ENCODE measurements around the gene POM121L2. TPM values are rescaled to one million over a fixed set of nuclear protein-coding genes. Genes with fewer than 3 reads are reported as not detected.

POM121L2 gene
- total and polyA plus RNA-seq, 7 donors = 0.08 TPM; not detected in 6

DNA sequence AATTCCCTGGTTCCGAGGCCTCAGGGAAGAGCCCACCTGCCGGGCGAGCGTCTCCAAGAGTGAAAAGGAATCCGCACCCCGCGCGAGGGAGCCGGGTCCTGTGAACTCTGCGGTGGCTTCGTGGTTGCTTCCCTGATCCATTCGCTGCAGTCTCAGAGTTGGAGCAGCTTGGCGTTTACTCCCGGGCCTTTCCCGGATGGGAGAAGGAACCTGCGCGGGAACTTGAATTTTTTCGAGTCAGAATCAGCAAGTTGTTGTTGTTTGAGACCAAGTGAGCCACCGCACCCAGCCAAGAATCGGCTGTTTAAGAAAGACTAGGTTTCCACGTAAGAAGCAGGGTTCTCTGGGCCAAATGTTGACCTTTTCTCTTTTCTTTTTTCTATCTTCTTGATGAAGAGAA lies 51.7 kb downstream of the POM121L2 start:
- Histone ChIP-seq H3K36me3 (ENCODE audit: insufficient read depth in 1 of 2, low read depth in 1 of 2) (no peaks in the 10 kb centered on the region), H3K27me3 (ENCODE audit: insufficient read depth in 3 of 3, low read length in 2 of 3) (peaks cover 7 to 77% (median 8%) of the 10 kb centered on the region in 3 donors), H3K4me3 (no peak overlapping the region), H3K27ac (no peak overlapping the region), H3K4me1 (no peaks in the 10 kb centered on the region), H3K9me3 (no peaks in the 10 kb centered on the region)
- WGBS, 3 donors = 2 to 4% (median 3%) methylated on average over 21 of the region's 21 CpGs
- DNase-seq = no peak
- no peak for TF ChIP-seq CTCF (IDR thresholded peaks at IDR 0.05)
- ATAC-seq = no peak
- intact Hi-C loops (cut with DNase I) = loop anchor here in 1 of 2 donors (5.0 kb wide), 1 partner anchor 277 kb away; no protein-coding TSS in a partner anchor

Other genes starting within 250 kb of the POM121L2 start
- gene PRSS16, start 64.6 kb downstream of the POM121L2 start, total RNA-seq = not detected
- under 1 TPM in 1 of 3 donors, not detected in 2; 0.08 TPM for gene PRSS16, start 64.6 kb downstream of the POM121L2 start, polyA plus RNA-seq
- gene ZNF391, start 76.5 kb upstream of the POM121L2 start, total RNA-seq = under 1 TPM; 0.27 to 0.81 (median 0.50) TPM
- under 1 TPM; 0.14 to 0.49 (median 0.15) TPM for gene ZNF391, start 76.5 kb upstream of the POM121L2 start, polyA plus RNA-seq
- gene ZNF184, start 160.8 kb upstream of the POM121L2 start, total RNA-seq = 1 to 10 TPM; 4.2 to 4.9 (median 4.5) TPM
- 1 to 10 TPM; 2.3 to 5.7 (median 2.9) TPM for gene ZNF184, start 160.8 kb upstream of the POM121L2 start, polyA plus RNA-seq